GM19463 (cell line): ENCODE measurements around the gene TNK2.

Experiments used
- ATAC-seq: cut with Tn5 transposase; IDR thresholded peaks from one replicate; pipeline ENCODE4 v1.9.1; 2021; ENCODE audit warnings: mild to moderate bottlenecking, moderate library complexity; ENCODE audit not compliant: unreplicated experiment

TNK2 gene

DNA sequence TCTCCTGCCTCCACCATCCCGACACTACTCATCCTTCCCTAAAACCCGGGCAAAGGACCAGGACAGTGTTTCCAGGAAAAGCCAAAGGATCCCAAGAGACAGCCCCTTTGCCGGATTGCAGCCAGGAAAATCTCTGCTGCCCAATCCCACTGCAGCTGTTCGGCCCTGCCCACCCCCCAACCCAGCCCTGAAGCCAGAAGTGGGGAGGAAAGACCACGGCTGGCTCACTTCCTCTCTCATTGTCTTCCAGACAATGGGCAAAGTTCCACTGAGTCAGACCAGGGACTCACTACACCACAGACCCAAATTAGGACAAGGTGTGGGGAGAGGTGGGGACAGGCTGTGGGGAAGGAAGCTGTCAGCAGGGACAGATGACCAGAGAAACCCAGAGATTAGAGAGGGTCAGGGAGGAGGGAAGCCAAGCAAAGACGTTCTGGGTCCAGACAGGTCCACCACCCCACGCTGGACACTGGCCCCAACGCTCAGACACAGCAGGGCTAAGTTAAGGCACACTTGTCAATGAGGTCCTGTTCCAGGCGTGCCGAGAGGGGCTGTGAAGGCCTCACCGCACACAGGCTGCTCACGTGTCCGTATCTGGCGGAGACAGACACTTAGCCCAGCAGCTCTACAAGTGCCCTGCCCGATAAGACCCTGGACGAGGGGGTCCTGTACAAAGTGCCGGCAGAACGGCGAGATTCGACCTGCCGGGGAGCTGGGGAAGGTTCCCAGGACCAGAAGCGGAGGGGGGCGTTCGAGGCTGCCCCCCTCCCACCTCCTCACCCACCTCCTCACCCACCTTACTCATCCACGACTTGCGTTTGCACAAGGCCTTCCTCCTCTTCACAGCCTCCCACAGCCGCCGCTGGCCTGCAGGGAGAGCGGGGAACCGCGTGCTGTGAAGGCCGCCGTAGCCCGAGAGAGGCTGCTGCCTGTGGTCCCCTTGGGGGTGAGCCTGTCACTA, 21.9 kb downstream of the TNK2 start:
- ATAC-seq, result no peak

DNA sequence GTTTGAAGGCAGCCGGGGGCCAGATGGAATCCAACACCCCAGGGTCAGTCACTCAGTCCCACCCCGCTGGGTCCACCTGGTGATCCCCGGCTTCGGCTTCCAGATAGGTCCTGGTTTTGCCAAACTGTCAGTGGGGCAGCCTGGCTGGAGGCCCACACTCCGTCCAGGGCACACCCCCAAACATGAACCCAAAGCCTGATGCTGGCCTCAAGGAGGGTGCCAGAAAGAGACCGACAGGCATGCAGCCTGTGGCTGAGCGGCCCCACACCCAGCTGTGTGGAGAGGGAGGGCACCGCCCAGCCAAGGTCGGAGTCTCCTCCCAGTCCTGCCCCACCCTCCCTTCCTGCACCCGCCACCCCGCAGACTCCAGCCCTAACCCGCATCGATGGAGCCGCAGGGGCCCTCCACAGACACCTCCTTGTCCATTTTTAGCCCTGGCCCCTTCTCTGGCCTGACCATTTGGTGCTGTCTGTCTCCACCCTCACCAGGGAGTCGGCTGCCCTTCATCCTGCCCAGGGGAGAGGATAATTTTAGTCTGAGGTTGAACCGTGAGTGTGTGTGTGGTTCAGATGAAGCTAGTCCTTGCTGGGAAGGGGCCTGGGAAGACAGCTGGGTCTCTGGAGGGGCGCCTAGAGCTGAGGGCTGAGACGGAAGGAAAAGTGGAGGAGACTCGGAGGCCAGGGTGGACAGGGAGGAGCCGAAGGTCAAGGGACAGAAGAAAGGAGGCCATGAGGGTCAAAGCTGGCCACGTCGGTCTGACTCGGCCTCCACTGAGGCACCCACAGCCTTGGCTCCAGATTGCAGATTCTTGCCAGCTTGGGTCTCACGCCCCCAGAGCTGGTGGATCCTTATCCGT, 23.1 kb downstream of the TNK2 start:
- ATAC-seq, result no peak

DNA sequence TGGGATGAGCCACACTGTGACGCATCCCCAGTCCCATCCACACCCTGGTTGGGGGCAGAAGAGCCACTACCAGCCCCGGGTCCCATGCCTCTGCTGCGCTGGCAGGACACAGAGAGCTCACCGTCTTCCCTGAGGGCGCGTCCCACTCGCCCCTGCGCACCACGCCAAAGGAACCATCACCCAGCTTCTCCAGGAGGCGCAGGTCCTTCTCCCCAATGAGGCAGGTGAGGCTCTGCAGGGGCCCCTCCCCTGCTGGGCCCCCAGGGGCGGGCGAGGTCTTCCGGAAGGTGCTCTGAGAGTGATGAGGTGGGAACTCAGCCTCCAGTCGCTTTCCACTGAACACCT, 23.7 kb downstream of the TNK2 start:
- ATAC-seq, result no peak

DNA sequence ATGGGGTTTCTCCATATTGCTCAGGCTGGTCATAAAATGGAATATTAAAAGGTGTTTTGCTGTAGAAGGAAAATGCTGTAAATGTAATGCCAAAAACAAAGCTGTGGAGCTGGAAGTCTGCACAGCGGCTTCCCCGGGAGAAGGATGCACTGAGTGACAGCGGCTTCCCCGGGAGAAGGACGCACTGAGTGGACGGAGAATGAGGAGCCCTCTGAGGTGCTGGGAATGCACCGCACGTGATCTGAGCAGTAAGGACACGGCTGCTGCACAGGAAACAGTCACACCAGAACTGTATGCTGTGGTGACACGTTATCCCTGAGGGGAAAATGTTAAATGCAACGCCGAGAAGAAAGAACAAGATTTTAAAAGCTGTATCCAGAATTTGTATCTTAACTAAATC, 24.6 kb downstream of the TNK2 start:
- no peak for ATAC-seq

DNA sequence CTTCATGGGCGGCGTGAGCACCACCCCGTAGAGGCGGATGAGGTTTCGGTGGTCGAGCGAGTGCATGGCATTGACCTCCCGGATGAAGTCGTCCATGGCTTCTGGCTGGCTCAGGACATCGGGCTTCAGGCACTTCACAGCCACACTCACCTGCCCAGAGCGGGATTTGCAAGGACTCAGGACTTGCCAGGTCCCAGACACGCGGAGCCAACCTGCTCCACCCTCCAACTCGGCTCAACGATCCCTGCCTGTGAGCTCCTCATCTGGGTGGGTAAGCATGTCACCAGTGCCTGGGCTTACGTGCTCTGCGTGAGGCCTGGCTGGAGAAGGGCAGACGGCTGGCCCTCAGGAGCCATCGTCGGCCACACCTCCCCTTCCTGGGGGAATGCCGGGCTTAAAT, 25.2 kb downstream of the TNK2 start:
- no peak for ATAC-seq

DNA sequence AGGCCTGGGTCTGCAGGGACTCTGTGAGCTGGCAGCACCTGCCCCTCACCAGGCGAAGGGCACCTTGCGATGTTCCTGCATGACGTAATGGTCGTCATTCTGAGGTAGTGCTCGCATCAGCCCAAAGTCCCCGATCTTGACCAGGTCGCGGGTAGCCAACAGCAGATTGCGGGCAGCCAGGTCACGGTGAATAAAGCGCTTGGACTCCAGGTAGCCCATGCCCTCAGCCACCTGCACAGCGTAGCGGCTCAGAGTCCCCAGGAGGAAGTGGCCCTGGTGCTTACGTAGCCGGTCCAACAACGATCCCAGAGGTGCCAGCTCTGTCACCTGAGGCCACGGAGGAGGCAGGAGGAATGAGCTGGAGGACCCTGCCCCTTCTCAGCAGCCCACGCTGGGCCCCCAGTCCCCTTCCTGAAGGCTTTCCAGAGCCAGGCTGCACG, 26.3 kb downstream of the TNK2 start:
- ATAC-seq, result no peak

DNA sequence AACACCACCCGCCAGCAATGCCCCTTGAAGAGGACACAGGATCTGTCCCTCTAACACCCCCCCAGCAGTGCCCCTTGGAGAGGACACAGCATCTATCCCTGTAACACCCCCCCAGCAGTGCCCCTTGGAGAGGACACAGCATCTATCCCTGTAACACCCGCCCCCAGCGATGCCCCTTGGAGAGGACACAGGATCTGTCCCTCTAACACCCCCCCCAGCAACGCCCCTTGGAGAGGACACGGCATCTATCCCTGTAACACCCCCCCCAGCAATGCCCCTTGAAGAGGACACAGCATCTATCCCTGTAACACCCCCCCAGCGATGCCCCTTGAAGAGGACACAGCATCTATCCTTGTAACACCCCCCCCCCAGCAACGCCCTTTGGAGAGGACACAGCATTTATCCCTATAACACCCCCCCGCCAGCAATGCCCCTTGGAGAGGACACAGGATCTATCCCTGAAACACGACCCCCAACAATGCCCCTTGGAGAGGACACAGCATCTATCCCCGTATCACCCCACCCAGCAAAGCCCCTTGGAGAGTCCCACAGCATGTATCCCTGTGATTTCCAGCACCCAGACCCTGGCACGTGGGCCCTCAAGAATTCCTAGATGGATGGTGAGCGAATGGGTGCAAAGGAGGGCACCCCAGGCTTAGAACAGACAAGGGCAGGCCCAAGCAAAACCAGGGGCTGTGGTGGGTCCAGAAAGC, 26.9 kb downstream of the TNK2 start:
- no peak for ATAC-seq

DNA sequence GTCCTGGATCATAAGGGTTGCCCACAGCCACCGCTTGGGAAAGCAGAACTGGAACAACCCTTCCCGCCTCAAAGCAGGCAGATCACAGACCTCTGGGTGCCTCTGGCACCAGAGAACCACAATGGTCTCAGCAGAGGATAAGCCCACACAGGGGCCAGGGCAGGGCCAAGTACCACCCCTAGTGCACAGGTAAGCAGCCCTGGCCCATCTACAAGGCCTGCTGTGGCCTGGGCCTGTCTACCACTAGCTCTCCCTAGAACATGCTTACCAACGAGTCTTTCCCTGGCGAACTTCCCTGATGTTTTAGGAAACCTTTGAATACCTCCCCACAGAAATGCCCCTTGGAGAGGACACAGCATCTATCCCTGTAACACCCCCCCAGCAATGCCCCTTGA, 28.3 kb downstream of the TNK2 start:
- no peak for ATAC-seq

DNA sequence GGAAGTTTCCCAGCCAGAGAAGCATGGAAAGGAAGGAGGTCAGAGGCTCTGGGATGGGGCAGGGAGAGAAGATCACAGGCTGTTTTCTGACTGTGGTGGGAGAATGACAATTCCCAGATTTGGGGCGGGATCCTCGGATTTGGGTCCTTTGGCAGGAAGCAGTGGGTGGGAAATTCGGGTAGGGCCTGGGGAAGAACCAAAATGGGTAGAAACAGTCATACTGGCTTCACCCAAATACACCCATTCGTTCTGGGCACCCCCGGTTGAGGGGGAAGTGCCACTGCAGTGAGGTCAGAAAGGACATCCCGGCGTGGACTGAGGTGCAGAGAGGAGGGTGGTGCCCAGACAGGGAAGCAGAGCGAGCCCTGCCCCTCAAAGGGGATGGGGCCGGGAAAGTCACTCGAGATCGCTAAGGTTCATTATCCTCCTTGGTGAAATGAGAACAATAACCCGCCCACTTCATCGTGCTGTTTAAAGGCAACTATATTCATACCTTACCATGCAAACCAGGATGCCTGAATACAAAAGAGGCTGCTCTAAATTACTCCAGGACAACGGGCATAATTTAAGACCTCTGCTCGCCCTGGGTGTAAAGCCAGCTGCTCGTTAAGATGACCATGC, 28.8 kb downstream of the TNK2 start:
- ATAC-seq, result no peak

DNA sequence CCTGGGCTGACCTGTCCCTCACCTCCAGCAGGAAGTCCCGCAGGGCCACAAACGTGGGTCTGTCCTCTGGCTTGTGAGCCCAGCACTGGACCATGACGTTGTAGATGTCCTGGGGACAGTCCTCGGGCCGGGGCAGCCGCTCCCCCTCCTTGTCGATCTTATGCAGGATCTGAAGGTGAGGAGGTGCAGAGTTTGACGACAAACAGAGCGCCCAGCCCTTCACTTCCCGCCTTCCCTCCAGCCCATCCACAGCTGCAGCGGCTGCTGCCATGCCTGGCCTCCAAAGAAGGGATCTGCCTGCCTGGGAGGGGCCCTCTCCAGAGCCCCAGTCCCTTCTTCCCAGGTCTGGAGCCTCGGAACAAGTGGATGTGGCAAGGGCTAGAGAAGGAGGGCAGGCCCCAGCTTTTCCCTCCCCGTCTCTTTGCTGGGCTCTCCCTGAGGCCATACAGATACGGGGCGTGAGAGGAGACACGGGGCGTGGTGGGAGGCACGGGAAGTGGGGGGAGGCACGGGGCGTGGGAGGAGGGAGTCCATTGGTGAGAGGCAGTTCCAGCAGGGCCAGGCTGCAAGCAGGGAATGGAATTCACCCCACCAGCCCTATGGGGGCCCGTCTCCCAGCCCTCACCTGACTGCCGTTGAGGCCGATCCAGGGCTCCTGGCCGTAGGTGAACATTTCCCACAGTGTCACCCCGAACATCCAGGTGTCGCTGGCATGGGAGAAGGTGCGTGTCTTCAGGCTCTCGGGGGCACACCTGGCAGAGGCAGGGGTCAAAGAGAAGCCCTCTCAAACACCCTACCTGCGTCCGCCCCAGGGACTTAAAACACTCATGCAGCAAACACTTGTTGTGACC, 29.7 kb downstream of the TNK2 start:
- no peak for ATAC-seq

DNA sequence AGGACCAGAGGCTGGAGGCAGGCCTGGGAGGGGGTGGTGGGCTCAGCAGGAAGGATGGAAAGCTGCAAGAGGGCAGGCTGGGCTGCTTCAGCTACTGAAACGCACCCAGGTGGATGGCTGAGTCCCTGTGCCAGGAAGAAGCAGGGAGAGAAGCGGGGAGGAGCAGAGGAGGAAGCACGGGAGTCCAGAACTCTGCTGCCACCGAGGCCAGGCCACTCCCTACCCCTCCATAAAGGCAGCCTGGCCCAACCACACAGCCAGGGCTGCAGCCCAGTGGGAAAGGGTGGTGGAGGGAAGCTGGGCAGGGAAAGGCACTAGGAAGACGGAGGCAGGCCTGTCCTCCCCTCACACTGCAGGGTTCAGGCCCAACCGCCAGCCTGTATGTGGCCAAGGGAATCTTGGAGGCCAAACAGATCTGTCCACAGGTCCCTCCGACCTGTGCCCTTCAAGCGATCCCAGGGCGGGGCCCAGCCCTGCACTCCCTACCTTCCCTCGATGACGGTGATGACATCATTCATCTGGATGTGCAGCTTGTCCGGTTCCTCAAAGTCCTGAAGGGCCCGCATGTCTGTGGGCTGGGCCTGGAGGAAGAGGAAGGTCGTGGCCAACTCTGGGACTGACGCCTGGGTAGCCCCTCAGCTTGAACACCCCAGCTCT, 30.5 kb downstream of the TNK2 start:
- no peak for ATAC-seq

DNA sequence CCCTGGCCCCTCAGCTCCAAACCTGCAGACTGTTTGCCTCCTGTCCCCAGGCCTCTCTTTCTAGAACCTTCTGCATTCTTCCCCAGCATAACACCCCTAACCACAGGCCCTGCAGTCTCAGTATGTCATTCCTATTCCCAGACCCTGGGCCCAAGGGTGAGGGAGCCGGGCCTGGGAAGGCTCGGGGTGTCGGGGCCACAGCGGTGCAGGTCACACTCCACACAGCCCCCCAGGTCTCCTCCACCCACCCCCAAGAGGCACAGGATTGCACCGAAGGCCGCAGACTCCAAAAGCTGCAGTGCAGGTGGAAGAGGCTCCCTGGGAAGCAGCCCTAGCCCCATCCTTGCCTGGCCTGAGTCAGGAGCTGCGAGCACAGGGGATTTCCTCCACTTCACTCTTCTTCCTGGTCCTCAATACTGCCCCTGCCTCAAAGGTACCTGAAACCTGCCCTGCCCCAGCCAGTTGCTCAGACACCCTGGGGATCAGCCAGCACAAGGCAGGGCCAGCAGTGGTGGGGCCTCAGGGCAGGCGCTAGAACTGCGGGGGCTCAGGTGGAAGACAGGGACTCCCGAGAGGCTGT, 31.1 kb downstream of the TNK2 start:
- no peak for ATAC-seq

DNA sequence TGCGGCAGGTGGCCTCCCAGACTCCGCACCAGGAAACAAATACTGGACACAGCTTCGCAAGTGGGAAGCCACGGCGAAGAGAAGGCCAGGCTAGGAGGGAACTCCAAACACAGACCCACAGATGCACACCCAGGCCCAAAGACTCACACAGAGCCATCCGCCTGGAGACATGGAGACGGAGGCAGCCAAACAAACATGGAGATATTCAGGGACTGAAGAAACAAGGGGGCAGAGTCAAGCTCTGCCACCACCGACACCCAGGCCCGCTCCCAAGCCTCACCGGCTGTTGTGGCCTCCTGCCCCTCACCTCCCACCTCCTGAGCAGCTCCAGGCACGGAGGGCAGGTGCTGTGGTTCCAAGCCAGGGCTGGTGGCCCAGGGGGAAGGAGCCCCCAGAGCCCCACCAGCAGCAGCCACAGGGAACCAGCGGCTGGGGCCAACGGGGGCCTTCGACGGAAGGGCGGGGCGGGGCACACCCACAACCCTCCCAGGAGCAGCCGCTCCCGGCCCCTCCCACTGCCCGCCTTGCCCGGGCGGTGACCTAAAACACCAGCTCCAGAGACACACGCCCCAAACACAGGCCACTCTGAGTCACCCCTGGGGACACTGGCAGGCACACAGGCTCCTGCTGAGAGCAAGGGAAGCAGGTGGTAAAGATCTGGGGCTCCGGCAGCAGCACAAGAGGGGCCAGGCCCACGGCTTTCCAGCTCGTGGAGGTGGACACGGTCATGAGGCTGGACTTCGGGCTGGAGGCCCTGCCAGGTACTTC, 31.9 kb downstream of the TNK2 start:
- no peak for ATAC-seq

DNA sequence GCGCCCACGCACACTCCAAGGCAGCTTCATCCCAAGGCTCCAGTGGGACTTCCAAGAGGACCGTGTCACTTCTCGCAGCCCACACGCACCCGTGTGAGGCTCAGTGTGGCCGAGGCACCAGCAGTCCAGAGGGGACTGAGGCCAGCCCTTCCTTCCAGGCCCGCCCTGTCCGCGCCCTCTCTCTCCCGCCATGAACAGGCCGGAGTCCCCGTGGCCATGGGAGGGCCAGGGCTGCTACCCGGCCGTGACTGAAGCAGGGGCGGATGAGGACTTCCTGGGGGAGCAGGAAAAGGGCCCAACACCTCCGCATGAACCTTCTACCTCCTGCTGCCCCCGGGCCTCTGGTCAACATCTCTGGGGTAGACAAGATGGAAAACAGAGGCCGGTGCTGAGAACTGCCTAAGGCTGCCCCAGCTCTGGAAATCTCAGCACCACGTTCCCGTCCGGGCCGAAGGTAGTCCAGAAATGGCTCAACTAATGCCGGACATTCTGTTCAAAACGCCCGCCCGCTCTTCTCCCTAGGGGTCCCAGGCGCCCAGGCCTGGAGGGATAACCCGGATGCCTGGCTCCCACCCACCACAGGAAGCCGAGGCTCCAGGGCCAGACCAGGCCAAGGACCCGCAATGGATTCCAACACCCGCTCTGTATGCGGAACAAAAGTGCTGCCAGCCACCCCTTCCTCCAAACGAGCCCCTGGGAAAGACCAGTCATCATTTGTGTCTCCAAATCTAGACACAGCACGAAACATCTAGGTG, 32.7 kb downstream of the TNK2 start:
- ATAC-seq, result no peak

DNA sequence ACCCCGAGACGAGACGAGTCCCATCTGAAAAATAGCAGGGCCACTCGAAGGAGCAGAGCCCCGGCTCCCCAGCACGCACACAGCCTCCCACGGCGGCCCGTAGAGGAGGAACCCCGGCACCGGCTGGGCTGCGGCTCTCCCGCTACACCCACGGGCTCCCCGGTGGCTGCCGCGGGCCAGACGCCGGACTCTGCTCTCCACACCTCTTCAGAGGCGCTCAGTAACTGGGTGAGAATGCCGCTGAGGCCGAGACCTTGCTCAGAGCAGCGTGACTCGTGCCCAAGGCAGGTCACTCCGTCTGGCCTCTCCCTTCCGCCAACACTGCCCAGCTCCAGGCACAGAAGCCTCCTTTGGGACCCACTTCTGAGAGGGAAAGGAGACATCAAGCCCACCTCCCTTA, 34.4 kb downstream of the TNK2 start:
- ATAC-seq, result no peak

DNA sequence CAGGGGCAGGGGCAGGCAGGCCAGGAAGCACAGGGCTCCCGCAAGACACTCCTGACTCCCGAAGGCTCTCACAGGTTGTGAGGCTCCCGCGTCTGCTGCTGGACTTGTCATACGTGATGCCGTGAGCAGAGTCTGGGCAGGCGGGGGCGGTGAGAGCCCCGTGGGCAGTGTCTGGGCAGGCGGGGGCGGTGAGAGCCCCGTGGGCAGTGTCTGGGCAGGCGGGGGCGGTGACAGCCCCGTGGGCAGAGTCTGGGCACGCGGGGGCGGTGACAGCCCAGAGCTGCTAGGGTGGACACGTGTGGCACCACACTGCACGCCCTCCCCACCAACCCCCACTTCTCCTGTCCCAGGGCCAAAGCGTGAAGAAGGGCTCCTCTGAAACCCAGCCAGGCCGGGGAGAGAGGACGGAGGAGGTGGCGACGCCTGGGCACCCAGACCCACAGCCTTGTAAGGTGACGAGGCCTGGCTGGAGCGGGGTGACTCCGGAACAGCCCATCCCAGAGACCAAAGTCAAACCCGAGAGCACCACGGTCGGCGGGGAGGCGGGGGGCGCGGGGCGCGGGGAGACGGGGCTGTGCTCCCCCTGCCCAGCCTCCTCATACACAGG, 35.0 kb downstream of the TNK2 start:
- no peak for ATAC-seq

DNA sequence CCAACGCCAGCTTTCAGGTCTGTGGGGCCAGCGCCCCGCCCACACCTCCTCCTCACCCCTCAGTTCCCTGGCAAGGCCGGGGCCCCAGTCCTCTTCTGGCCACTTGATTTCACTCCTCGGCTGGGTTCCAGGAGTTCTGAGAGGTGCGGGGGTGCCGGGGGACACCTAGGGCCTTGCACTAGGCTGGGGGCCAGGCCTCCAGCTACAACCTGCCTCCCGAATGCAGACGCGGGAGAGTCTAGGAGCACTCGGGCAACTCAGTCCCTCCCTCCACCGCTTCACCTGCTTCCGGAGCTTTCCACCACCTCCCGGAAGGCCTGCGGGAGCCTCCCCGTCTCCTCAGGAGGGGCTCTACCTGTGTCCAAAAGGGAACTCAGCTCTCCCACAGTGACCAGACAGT, 35.6 kb downstream of the TNK2 start:
- no peak for ATAC-seq
